ENCODE data around the gene CPNE7. TPM values are rescaled to one million over a fixed set of nuclear protein-coding genes. Genes with fewer than 3 reads are reported as not detected.
"Not testable (repeated sequence)": the region's sequence is repeated elsewhere in the genome, so short reads cannot be mapped to it uniquely, and the experiment has no call there.

CPNE7 gene
- total RNA-seq, 1 donor from 2014 or later = 1.2 TPM

GRCh38 chr16:89565256-89565505 is 10.4 kb upstream of the CPNE7 start:
- Mint-ChIP-seq H3K4me1 (peaks cover 38% of the 10 kb centered on the region), H3K27ac (no peak overlapping the region), H3K9me3 (no peaks in the 10 kb centered on the region), H3K4me3 (peak overlapping the region; percentile 54), H3K27me3 (ENCODE audit: low read depth) (peaks cover 6% of the 10 kb centered on the region), H3K36me3 (peaks cover 17% of the 10 kb centered on the region)
- DNase-seq (ENCODE audit: low spot score in 2 of 2, unreplicated experiment in 2 of 2) = no peak
- no peak for TF ChIP-seq CTCF (IDR thresholded peaks at IDR 0.05; ENCODE audit: unreplicated experiment)

- no peaks in the 10 kb centered on the region for H3K9me3 Mint-ChIP-seq
- peaks cover 17% of the 10 kb centered on the region for H3K36me3 Mint-ChIP-seq
- H3K4me3 Mint-ChIP-seq = peak overlapping the region; percentile 54
- H3K27ac Mint-ChIP-seq = peak overlapping the region; percentile 59
- H3K27me3 Mint-ChIP-seq (ENCODE audit: low read depth) = peaks cover 9% of the 10 kb centered on the region
- TF ChIP-seq CTCF (IDR thresholded peaks at IDR 0.05; ENCODE audit: unreplicated experiment) = peak; percentile 40
- peak in 1 of 2 experiments; percentile 60 for DNase-seq (ENCODE audit: low spot score in 2 of 2, unreplicated experiment in 2 of 2)
- peaks cover 37% of the 10 kb centered on the region for H3K4me1 Mint-ChIP-seq
These were observed 9.8 kb upstream of the CPNE7 start for GRCh38 chr16:89565506-89566372.

GRCh38 chr16:89567656-89568594 is 7.6 kb upstream of the CPNE7 start:
- Mint-ChIP-seq H3K4me3 (no peak overlapping the region), H3K4me1 (peaks cover 21% of the 10 kb centered on the region), H3K27ac (no peak overlapping the region), H3K27me3 (ENCODE audit: low read depth) (peaks cover 27% of the 10 kb centered on the region), H3K36me3 (peaks cover 5% of the 10 kb centered on the region), H3K9me3 (no peaks in the 10 kb centered on the region)
- TF ChIP-seq CTCF (IDR thresholded peaks at IDR 0.05; ENCODE audit: unreplicated experiment) = no peak
- DNase-seq (ENCODE audit: low spot score in 2 of 2, unreplicated experiment in 2 of 2) = no peak

- Mint-ChIP-seq H3K27ac (no peak overlapping the region), H3K4me3 (no peak overlapping the region), H3K27me3 (ENCODE audit: low read depth) (peaks cover 43% of the 10 kb centered on the region), H3K4me1 (peaks cover 17% of the 10 kb centered on the region), H3K36me3 (peaks cover 2% of the 10 kb centered on the region), H3K9me3 (no peaks in the 10 kb centered on the region)
- TF ChIP-seq CTCF (IDR thresholded peaks at IDR 0.05; ENCODE audit: unreplicated experiment) = no peak
- no peak for DNase-seq (ENCODE audit: low spot score in 2 of 2, unreplicated experiment in 2 of 2)
These were observed 5.8 kb upstream of the CPNE7 start for GRCh38 chr16:89569506-89570341.

GRCh38 chr16:89570342-89570923 is 5.1 kb upstream of the CPNE7 start:
- H3K4me3 Mint-ChIP-seq = no peak overlapping the region

GRCh38 chr16:89570983-89571598 is 4.5 kb upstream of the CPNE7 start:
- H3K4me3 Mint-ChIP-seq; H3K4me1 Mint-ChIP-seq; H3K27ac Mint-ChIP-seq; H3K36me3 Mint-ChIP-seq; H3K9me3 Mint-ChIP-seq; DNase-seq (ENCODE audit: low spot score in 2 of 2, unreplicated experiment in 2 of 2): not testable (repeated sequence)
- peaks cover 48% of the 10 kb centered on the region for H3K27me3 Mint-ChIP-seq (ENCODE audit: low read depth)

More at GRCh38 chr16:89570342-89570923, 5.1 kb upstream of the CPNE7 start:
- Mint-ChIP-seq H3K36me3 (peaks cover 2% of the 10 kb centered on the region), H3K9me3 (no peaks in the 10 kb centered on the region), H3K4me1 (peaks cover 12% of the 10 kb centered on the region), H3K27ac (no peak overlapping the region), H3K27me3 (ENCODE audit: low read depth) (peaks cover 48% of the 10 kb centered on the region)
- no peak for TF ChIP-seq CTCF (IDR thresholded peaks at IDR 0.05; ENCODE audit: unreplicated experiment)
- no peak for DNase-seq (ENCODE audit: low spot score in 2 of 2, unreplicated experiment in 2 of 2)

All from mesothelial cell of epicardium (in vitro differentiated cells).